A549 treated with Mapracorat at 1 μM for 4 hours (cell line): ENCODE measurements around the gene WBP2NL. TPM values are rescaled to one million over a fixed set of nuclear protein-coding genes. Genes with fewer than 3 reads are reported as not detected.

Source experiments
- total RNA-seq: library from RNA; stranded (reverse); fragments of 200-300 nt; extraction: Qiagen RNA extraction; gene quantifications from 5 replicates; pipeline ENCODE4 v1.2.3, GENCODE V29; 2022

Gene WBP2NL
- 0.15 to 0.22 TPM in 2 of 5 replicates, not detected in the others for total RNA-seq

GRCh38 chr22:41998361-41999261 lies at the start of gene WBP2NL:
Gene WBP2NL, plus strand, starts transcription at chr22:41998788. Its CDS starts 31 bp downstream, at chr22:41998819.

GRCh38 chr22:41951898-41952474 lies 46.6 kb upstream of the WBP2NL start, which contains the start of gene SMIM45:
Gene SMIM45, plus strand, starts transcription at chr22:41952150.

GRCh38 chr22:41969110-41969646 lies 29.4 kb upstream of the WBP2NL start, which contains the start of gene SEPTIN3:
Gene SEPTIN3, plus strand, starts transcription at chr22:41969443. Its CDS starts 2,050 bp downstream, at chr22:41971493.

GRCh38 chr22:42070517-42071422 lies 72.2 kb downstream of the WBP2NL start, which contains the start of gene NAGA:
Gene NAGA, minus strand, starts transcription at chr22:42070812. Its CDS starts 515 bp downstream, at chr22:42070297.

GRCh38 chr22:42074132-42074811 lies 75.7 kb downstream of the WBP2NL start, which contains the start of gene PHETA2:
Gene PHETA2, plus strand, starts transcription at chr22:42074248. Its CDS starts 3,046 bp downstream, at chr22:42077294.

Other genes with a start within 250 kb of the WBP2NL start
- gene CCDC134, start 198.1 kb upstream of the WBP2NL start, total RNA-seq: 2.7 to 3.4 TPM (median 3.0 TPM) in 5 replicates
- 21.9 to 32.5 TPM (median 28.7 TPM) in 5 replicates for gene SREBF2, start 165.7 kb upstream of the WBP2NL start, total RNA-seq
- gene SHISA8, start 83.7 kb upstream of the WBP2NL start, total RNA-seq: 0.13 to 0.31 TPM (median 0.24 TPM) in 4 of 5 replicates, not detected in the other
- 0.17 to 0.34 TPM (median 0.20 TPM) in 5 replicates for gene TNFRSF13C, start 72.0 kb upstream of the WBP2NL start, total RNA-seq
- 26.6 to 41.4 TPM (median 36.8 TPM) in 5 replicates for gene CENPM, start 51.6 kb upstream of the WBP2NL start, total RNA-seq
- gene SEPTIN3, start 29.3 kb upstream of the WBP2NL start, total RNA-seq: 1.0 to 1.4 TPM (median 1.2 TPM) in 5 replicates
- 6.1 to 7.8 TPM (median 6.7 TPM) in 5 replicates for gene NAGA, start 72.0 kb downstream of the WBP2NL start, total RNA-seq
- not detected in 5 replicates for gene PHETA2, start 75.5 kb downstream of the WBP2NL start, total RNA-seq
- 21.5 to 44.4 TPM (median 43.5 TPM) in 5 replicates for gene SMDT1, start 80.9 kb downstream of the WBP2NL start, total RNA-seq
- gene NDUFA6, start 92.0 kb downstream of the WBP2NL start, total RNA-seq: 66.9 to 71.1 TPM (median 68.7 TPM) in 5 replicates
- gene CYP2D6, start 132.0 kb downstream of the WBP2NL start, total RNA-seq: 0.41 to 0.93 TPM (median 0.63 TPM) in 5 replicates